Panc1 (cell line): ENCODE data around the gene PKNOX2. TPM values are rescaled to one million over a fixed set of nuclear protein-coding genes. Genes with fewer than 3 reads are reported as not detected.

Experiments used
- ATAC-seq: fragments of 200-7000 bp; cut with Tn5 transposase; 2 replicates; pipeline ENCODE4 v1.9.1; 2020; ENCODE audit warnings: mild to moderate bottlenecking, moderate library complexity
- BruUV-seq: library from RNA; stranded (reverse); fragments of 400-500 nt; replicated peaks from 2 replicates; lab custom pipeline; 2021; lab: Mats Ljungman, UMichigan
- CTCF ChIA-PET: fragments of 300-600 bp; sonication (Branson Sonifier 250); formaldehyde crosslinking; loops from one replicate; lab custom pipeline; 2022; ENCODE audit warnings: antibody characterized with exemption; lab: Charles Lee
- POLR2A ChIA-PET: fragments of 300-600 bp; sonication (Branson Sonifier 250); formaldehyde crosslinking; loops from one replicate; lab custom pipeline; 2022; ENCODE audit warnings: antibody characterized with exemption; lab: Charles Lee
- DNase-seq: peaks from one replicate; pipeline ENCODE4 v3.0.0-alpha.2; 2010; ENCODE audit warnings: low read depth, low spot score
- H3K27ac ChIP-seq: 2 replicates; pipeline ENCODE4 v1.5.1; 2011; ENCODE audit warnings: mild to moderate bottlenecking, low read length, inconsistent platforms
- H3K27me3 ChIP-seq: fragments of 200-500 bp; sonication (Bioruptor generic); 2 replicates; pipeline ENCODE4 v1.6.0; 2014; ENCODE audit warnings: low read length, inconsistent platforms; ENCODE audit not compliant: control insufficient read depth, insufficient read depth
- H3K36me3 ChIP-seq: fragments of 200-500 bp; sonication (Bioruptor generic); 2 replicates; pipeline ENCODE4 v1.5.1; 2014; ENCODE audit warnings: inconsistent platforms, mild to moderate bottlenecking, low read length, moderate library complexity; ENCODE audit not compliant: control insufficient read depth, insufficient read depth
- H3K4me1 ChIP-seq: 2 replicates; pipeline ENCODE4 v1.5.1; 2011; ENCODE audit warnings: inconsistent platforms, mild to moderate bottlenecking, low read length, moderate library complexity; ENCODE audit not compliant: control insufficient read depth, insufficient read depth
- H3K4me3 ChIP-seq, 2 experiments: 2 replicates each; pipeline ENCODE4 v1.5.1; 2011 to 2012; ENCODE audit warnings: low read depth in 2 of 2, low read length in 2 of 2, mild to moderate bottlenecking in 2 of 2, inconsistent platforms in 1 of 2, moderate library complexity in 1 of 2
- H3K9me3 ChIP-seq: fragments of 200-500 bp; sonication (Bioruptor generic); 2 replicates; pipeline ENCODE4 v1.5.1; 2014; ENCODE audit warnings: low read depth, mild to moderate bottlenecking, inconsistent platforms, low read length, moderate library complexity; ENCODE audit not compliant: control insufficient read depth, insufficient read depth
- CTCF ChIP-seq: fragments of 450-650 bp; IDR thresholded peaks from 2 replicates; pipeline ENCODE4 v1.5.1; 2017; ENCODE audit warnings: mild to moderate bottlenecking
- POLR2AphosphoS5 ChIP-seq: IDR thresholded peaks from 2 replicates; pipeline ENCODE4 v1.6.1; 2012; ENCODE audit warnings: mild to moderate bottlenecking, low read depth, low read length, moderate library complexity
- REST ChIP-seq, 2 experiments: IDR thresholded peaks; 2 replicates each; pipeline ENCODE4 v1.6.1; 2011 to 2012; ENCODE audit warnings: low read depth in 2 of 2, control low read depth in 1 of 2, low read length in 1 of 2, mild to moderate bottlenecking in 1 of 2, moderate library complexity in 1 of 2; ENCODE audit not compliant: insufficient read depth in 1 of 2
- SIN3A ChIP-seq: IDR thresholded peaks from 2 replicates; pipeline ENCODE4 v1.6.1; 2012; ENCODE audit warnings: low read depth, mild to moderate bottlenecking, low read length, moderate library complexity, borderline replicate concordance; ENCODE audit not compliant: insufficient read depth
- TCF7L2 ChIP-seq: IDR thresholded peaks from 2 replicates; pipeline ENCODE4 v1.6.1; 2011; ENCODE audit warnings: mild to moderate bottlenecking, low read depth, low read length, inconsistent platforms
- in situ Hi-C: cut with HindIII; loops from 2 replicates; pipeline ENCODE4 v1.10.0; 2016; ENCODE audit warnings: low sequenced_read_pairs, low pct_unique_long_range_greater_than_20kb
- intact Hi-C: fragments of 100-400 bp; cut with micrococcal nuclease; formaldehyde crosslinking; loops from one replicate; pipeline ENCODE4 v1.10.0; 2022; ENCODE audit not compliant: unreplicated experiment
- total RNA-seq: library from RNA; stranded (reverse); gene quantifications from one replicate; pipeline ENCODE4 v1.2.1, GENCODE V29; 2021; ENCODE audit not compliant: unreplicated experiment

PKNOX2 gene
- total RNA-seq, 1 experiment from 2014 or later: not detected

- intact Hi-C loops (loop anchor here (5.0 to 10.0 kb wide), 3 partner anchors 53 to 435 kb away; no protein-coding TSS in a partner anchor), in situ Hi-C loops (no loop called here)
- no peak for DNase-seq
- 0 out of 2 replicates have a peak, but pooled peaks cover 5% of the 10 kb centered on the region for H3K4me1 ChIP-seq
- H3K4me3 ChIP-seq: no peak overlapping the region
- TF ChIP-seq REST (IDR thresholded peaks at IDR 0.05; ENCODE audit: insufficient read depth in 1 of 2, low read depth in 2 of 2, low read length in 1 of 2): no peak
- no peak for TF ChIP-seq POLR2AphosphoS5
- TF ChIP-seq SIN3A: no peak
- TF ChIP-seq CTCF: no peak
- TF ChIP-seq TCF7L2: no peak
- BruUV-seq: no TSS peak
- H3K27ac ChIP-seq: no peak overlapping the region
- no peaks in the 10 kb centered on the region for H3K36me3 ChIP-seq
- POLR2A ChIA-PET: no interaction called here
- H3K27me3 ChIP-seq: peaks cover 56% of the 10 kb centered on the region
- ATAC-seq: no peak
- no peaks in the 10 kb centered on the region for H3K9me3 ChIP-seq
- CTCF ChIA-PET: no interaction called here
Observed at GRCh38 chr11:125399945-125400344, 235.4 kb downstream of the PKNOX2 start.

- TF ChIP-seq POLR2AphosphoS5 (no peak), CTCF (no peak), SIN3A (no peak), TCF7L2 (no peak), REST (IDR thresholded peaks at IDR 0.05; ENCODE audit: insufficient read depth in 1 of 2, low read depth in 2 of 2, low read length in 1 of 2) (no peak)
- peaks cover 63% of the 10 kb centered on the region for H3K27me3 ChIP-seq
- ChIA-PET CTCF (no interaction called here), POLR2A (no interaction called here)
- no peaks in the 10 kb centered on the region for H3K9me3 ChIP-seq
- no peaks in the 10 kb centered on the region; the same call in 1 of the 2 replicates for H3K36me3 ChIP-seq
- ATAC-seq (no peak), DNase-seq (no peak)
- in situ Hi-C loops (no loop called here), intact Hi-C loops (loop anchor here (5.0 to 10.0 kb wide), 3 partner anchors 54 to 436 kb away; no protein-coding TSS in a partner anchor)
- H3K4me3 ChIP-seq: no peak overlapping the region
- H3K27ac ChIP-seq: no peak overlapping the region
- BruUV-seq: no TSS peak
- 0 out of 2 replicates have a peak, but pooled peaks cover 5% of the 10 kb centered on the region for H3K4me1 ChIP-seq
Observed at GRCh38 chr11:125401235-125401634, 236.7 kb downstream of the PKNOX2 start.
